ENCODE results near the gene SUSD5.

SUSD5 gene

DNA sequence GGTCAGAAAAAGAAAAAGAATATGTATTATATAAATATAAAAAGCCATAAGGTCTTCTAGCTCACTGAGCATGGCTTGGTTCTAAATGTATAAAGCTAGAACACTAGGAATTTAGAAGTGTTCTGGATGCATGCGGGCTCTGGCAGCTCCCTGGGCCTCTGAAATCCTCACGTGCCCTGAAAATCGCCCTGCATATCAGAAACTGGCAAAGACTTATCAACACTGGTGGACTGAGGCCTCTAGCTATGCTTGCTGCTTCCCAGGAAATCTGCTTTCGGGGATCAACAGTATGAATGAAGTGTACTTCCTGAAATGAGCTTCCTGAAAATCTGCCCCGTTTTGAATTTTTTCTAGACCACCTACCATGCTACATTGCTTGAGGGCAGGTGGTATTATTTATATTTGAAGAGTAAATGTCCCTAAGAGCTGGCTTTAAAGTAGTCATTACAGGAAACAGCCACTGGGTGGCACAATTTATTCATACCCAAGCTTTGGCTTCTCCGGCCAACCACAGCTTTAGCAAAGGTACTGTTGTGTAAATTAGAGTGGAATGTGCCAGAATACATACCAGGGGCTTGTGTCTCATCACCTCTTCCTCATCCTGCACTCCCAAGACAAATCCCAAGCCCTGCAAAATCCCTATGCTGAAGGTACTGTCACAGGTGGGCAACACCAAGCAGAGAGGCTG is 87.1 kb downstream of the SUSD5 start:
- TF ChIP-seq SIN3A (IDR thresholded peaks at IDR 0.05; ENCODE audit: borderline replicate concordance, insufficient read depth, low read length) (no peak), REST (IDR thresholded peaks at IDR 0.05; ENCODE audit: insufficient read depth in 1 of 2, low read depth in 2 of 2, low read length in 2 of 2) (no peak), FOXP2 (optimal IDR thresholded peaks at IDR 0.05; ENCODE audit: borderline replicate concordance, extremely low read depth, extremely low read length, insufficient read depth) (no peak), POLR2AphosphoS5 (IDR thresholded peaks at IDR 0.05; ENCODE audit: low read depth, low read length) (no peak), TAF1 (IDR thresholded peaks at IDR 0.05; ENCODE audit: borderline replicate concordance, insufficient read depth, low read length) (no peak)

DNA sequence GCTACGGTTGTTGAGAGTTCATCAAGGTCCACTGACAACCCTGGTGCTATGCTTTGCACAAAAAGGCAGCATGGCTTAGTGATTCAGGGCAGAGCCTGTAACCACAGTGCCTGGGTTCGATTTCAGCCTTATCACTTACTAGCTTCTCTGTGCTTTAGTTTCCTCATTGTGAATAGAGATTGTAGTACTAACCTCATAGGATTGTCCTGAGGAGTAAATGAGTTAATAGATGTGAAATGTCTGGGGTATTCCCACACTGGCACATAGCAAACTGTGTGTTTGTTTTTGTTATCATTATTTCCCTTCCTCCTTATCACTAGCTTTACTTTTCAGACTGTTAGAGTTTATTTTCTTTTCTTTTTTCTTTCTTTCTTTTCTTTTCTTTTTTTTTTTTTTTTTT is 88.5 kb downstream of the SUSD5 start:
- TF ChIP-seq TAF1 (IDR thresholded peaks at IDR 0.05; ENCODE audit: borderline replicate concordance, insufficient read depth, low read length) = no peak
- TF ChIP-seq SIN3A (IDR thresholded peaks at IDR 0.05; ENCODE audit: borderline replicate concordance, insufficient read depth, low read length) = no peak

DNA sequence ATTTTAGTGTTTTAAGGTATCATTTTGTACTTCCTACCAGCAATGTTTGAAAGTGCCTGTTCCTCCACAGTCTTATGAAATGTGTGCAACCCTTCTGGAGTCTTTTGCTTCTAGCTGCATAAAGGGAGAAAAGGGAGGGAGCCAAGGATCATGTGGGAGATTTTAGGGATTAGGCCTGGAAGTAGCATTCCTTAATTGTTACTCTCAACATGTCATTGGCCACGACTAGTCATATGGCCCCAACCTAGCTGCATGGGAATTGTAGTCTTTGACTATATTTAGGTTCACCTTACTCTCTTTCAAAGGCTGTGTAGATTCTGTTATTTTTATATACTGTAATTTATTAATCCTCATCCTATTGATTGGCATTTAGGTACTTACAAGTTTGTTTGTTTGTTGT is 89.9 kb downstream of the SUSD5 start:
- TF ChIP-seq TAF1 (IDR thresholded peaks at IDR 0.05; ENCODE audit: borderline replicate concordance, insufficient read depth, low read length) (no peak), POLR2AphosphoS5 (IDR thresholded peaks at IDR 0.05; ENCODE audit: low read depth, low read length) (no peak), REST (IDR thresholded peaks at IDR 0.05; ENCODE audit: insufficient read depth in 1 of 2, low read depth in 2 of 2, low read length in 2 of 2) (no peak), SIN3A (IDR thresholded peaks at IDR 0.05; ENCODE audit: borderline replicate concordance, insufficient read depth, low read length) (no peak), FOXP2 (optimal IDR thresholded peaks at IDR 0.05; ENCODE audit: borderline replicate concordance, extremely low read depth, extremely low read length, insufficient read depth) (no peak)

DNA sequence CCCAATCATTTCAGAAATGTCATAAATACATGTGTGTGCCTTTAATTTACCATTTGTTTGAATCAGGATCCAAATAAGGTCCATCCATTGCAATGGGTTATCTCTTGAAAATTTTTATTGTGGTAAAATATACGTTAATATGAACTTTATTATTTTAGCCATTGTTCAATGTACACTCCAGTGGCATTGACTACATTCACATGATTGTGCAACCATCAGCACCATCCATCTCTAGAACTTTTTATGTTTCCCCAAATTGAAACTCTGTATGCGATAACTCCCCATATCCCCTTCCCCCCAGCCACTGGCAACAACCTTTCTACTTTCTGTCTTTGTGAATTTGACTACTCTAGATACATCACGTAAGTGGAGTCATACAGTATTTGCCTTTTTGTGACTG is 92.8 kb downstream of the SUSD5 start:
- no peak for TF ChIP-seq REST (IDR thresholded peaks at IDR 0.05; ENCODE audit: insufficient read depth in 1 of 2, low read depth in 2 of 2, low read length in 2 of 2)

DNA sequence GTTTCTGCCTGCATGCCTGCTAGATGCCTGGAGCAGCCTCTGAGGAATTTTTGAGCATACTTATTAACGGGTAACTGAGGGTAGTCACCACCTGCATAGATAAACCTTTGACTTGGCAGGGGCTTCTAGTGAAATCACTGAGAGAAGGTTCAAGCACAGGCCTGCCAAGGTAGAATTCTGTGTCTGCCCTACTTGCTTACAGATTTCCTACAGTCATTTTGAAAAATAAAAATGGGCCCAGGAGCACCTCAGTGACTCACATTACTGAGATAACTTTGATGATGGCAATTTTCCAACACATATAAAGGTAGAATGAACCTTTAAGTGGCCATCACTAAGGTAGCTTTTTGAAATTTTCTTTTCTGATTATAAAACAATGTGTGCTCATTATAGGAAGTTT is 94.0 kb downstream of the SUSD5 start:
- TF ChIP-seq SIN3A (IDR thresholded peaks at IDR 0.05; ENCODE audit: borderline replicate concordance, insufficient read depth, low read length) (no peak), FOXP2 (optimal IDR thresholded peaks at IDR 0.05; ENCODE audit: borderline replicate concordance, extremely low read depth, extremely low read length, insufficient read depth) (no peak)

GRCh38 chr3:33122991-33123390 is 95.6 kb downstream of the SUSD5 start:
- TF ChIP-seq REST (IDR thresholded peaks at IDR 0.05; ENCODE audit: insufficient read depth in 1 of 2, low read depth in 2 of 2, low read length in 2 of 2) (no peak), FOXP2 (optimal IDR thresholded peaks at IDR 0.05; ENCODE audit: borderline replicate concordance, extremely low read depth, extremely low read length, insufficient read depth) (no peak), SIN3A (IDR thresholded peaks at IDR 0.05; ENCODE audit: borderline replicate concordance, insufficient read depth, low read length) (no peak), TAF1 (IDR thresholded peaks at IDR 0.05; ENCODE audit: borderline replicate concordance, insufficient read depth, low read length) (no peak), POLR2AphosphoS5 (IDR thresholded peaks at IDR 0.05; ENCODE audit: low read depth, low read length) (no peak)
